NK-92 treated with Interleukin-12 subunit alpha and Interleukin-12 subunit beta, amount 100 ng/mL, for 24 hours (cell line): Measurements from ENCODE around the gene ZNF429.
"Not testable (repeated sequence)": the region's sequence is repeated elsewhere in the genome, so short reads cannot be mapped to it uniquely, and the experiment has no call there.

ENCODE experiments used
- DNase-seq: peaks from one replicate; lab custom pipeline; 2025; lab: John Stamatoyannopoulos, UW

Gene ZNF429

GRCh38 chr19:21505459-21506451 lies at the start of gene ZNF429:
ZNF429 (plus strand) TSS chr19:21505602; CDS start chr19:21505772, 170 bp downstream.
- DNase-seq, result no peak

- no peak for DNase-seq
Measured at GRCh38 chr19:21460686-21461085, 44.7 kb upstream of the ZNF429 start.

GRCh38 chr19:21462540-21462939 lies 42.9 kb upstream of the ZNF429 start:
- DNase-seq, result no peak

- DNase-seq, result no peak
Measured at GRCh38 chr19:21463449-21464105, 41.8 kb upstream of the ZNF429 start.

- DNase-seq, result no peak
Measured at GRCh38 chr19:21466627-21467026, 38.8 kb upstream of the ZNF429 start.

- DNase-seq, result no peak
Measured at GRCh38 chr19:21468791-21469190, 36.6 kb upstream of the ZNF429 start.

GRCh38 chr19:21472507-21472906 lies 32.9 kb upstream of the ZNF429 start:
- no peak for DNase-seq

GRCh38 chr19:21474671-21475181 lies 30.7 kb upstream of the ZNF429 start:
- no peak for DNase-seq

- DNase-seq, result not testable (repeated sequence)
Measured at GRCh38 chr19:21482361-21482760, 23.0 kb upstream of the ZNF429 start.

GRCh38 chr19:21482863-21483276 lies 22.5 kb upstream of the ZNF429 start:
- no peak for DNase-seq

- no peak for DNase-seq
Measured at GRCh38 chr19:21483589-21484170, 21.7 kb upstream of the ZNF429 start.

GRCh38 chr19:21484631-21485030 lies 20.8 kb upstream of the ZNF429 start:
- DNase-seq, result no peak

- DNase-seq, result no peak
Measured at GRCh38 chr19:21485926-21486325, 19.5 kb upstream of the ZNF429 start.

GRCh38 chr19:21487969-21488368 lies 17.4 kb upstream of the ZNF429 start:
- no peak for DNase-seq

GRCh38 chr19:21491146-21491545 lies 14.3 kb upstream of the ZNF429 start:
- DNase-seq, result no peak

GRCh38 chr19:21492947-21493906 lies 12.2 kb upstream of the ZNF429 start:
- DNase-seq, result no peak

GRCh38 chr19:21496876-21497275 lies 8.5 kb upstream of the ZNF429 start:
- no peak for DNase-seq

GRCh38 chr19:21498651-21499050 lies 6.8 kb upstream of the ZNF429 start:
- no peak for DNase-seq

- no peak for DNase-seq
Measured at GRCh38 chr19:21508198-21508597, 2.8 kb downstream of the ZNF429 start.

GRCh38 chr19:21511058-21511457 lies 5.7 kb downstream of the ZNF429 start:
- DNase-seq, result not testable (repeated sequence)

- DNase-seq, result not testable (repeated sequence)
Measured at GRCh38 chr19:21512609-21513008, 7.2 kb downstream of the ZNF429 start.
